IPS-NIHi7 (cell line): ENCODE measurements around the gene SPESP1.

Source experiments
- DNase-seq: peaks from one replicate; pipeline ENCODE4 v3.0.0; 2012; ENCODE audit warnings: mixed read lengths; ENCODE audit errors: extremely low spot score

SPESP1 gene

GRCh38 chr15:68930268-68931022 lies at the start of gene SPESP1:
Gene SPESP1, plus strand, starts transcription at chr15:68930525. Its CDS starts 129 bp downstream, at chr15:68930654.
- DNase-seq = no peak

GRCh38 chr15:68885070-68885469 lies 45.3 kb upstream of the SPESP1 start:
- DNase-seq = peak; percentile 30

GRCh38 chr15:68887120-68887519 lies 43.2 kb upstream of the SPESP1 start:
- no peak for DNase-seq

GRCh38 chr15:68887819-68888218 lies 42.5 kb upstream of the SPESP1 start:
- DNase-seq = no peak

GRCh38 chr15:68888419-68888818 lies 41.9 kb upstream of the SPESP1 start:
- DNase-seq = peak; percentile 67

- no peak for DNase-seq
Measured at GRCh38 chr15:68894208-68894607, 36.1 kb upstream of the SPESP1 start.

- no peak for DNase-seq
Measured at GRCh38 chr15:68896178-68896577, 34.1 kb upstream of the SPESP1 start.

- DNase-seq = no peak
Measured at GRCh38 chr15:68897016-68897415, 33.3 kb upstream of the SPESP1 start.

- no peak for DNase-seq
Measured at GRCh38 chr15:68900027-68900426, 30.3 kb upstream of the SPESP1 start.

- no peak for DNase-seq
Measured at GRCh38 chr15:68907396-68907923, 22.9 kb upstream of the SPESP1 start.

- no peak for DNase-seq
Measured at GRCh38 chr15:68909601-68910100, 20.7 kb upstream of the SPESP1 start.

- no peak for DNase-seq
Measured at GRCh38 chr15:68910341-68910740, 20.0 kb upstream of the SPESP1 start.

GRCh38 chr15:68910816-68911215 lies 19.5 kb upstream of the SPESP1 start:
- no peak for DNase-seq

- no peak for DNase-seq
Measured at GRCh38 chr15:68921926-68922325, 8.4 kb upstream of the SPESP1 start.

- peak; percentile 92 for DNase-seq
Measured at GRCh38 chr15:68924866-68925560, 5.3 kb upstream of the SPESP1 start.

- no peak for DNase-seq
Measured at GRCh38 chr15:68933001-68933400, 2.7 kb downstream of the SPESP1 start.

- no peak for DNase-seq
Measured at GRCh38 chr15:68934341-68934740, 4.0 kb downstream of the SPESP1 start.

GRCh38 chr15:68935400-68935937 lies 5.1 kb downstream of the SPESP1 start:
- DNase-seq = no peak

GRCh38 chr15:68939501-68939900 lies 9.2 kb downstream of the SPESP1 start:
- no peak for DNase-seq

- DNase-seq = no peak
Measured at GRCh38 chr15:68951813-68952212, 21.5 kb downstream of the SPESP1 start.

GRCh38 chr15:68957696-68958095 lies 27.4 kb downstream of the SPESP1 start:
- DNase-seq = no peak

GRCh38 chr15:68958597-68958996 lies 28.3 kb downstream of the SPESP1 start:
- DNase-seq = no peak

GRCh38 chr15:68962465-68962864 lies 32.1 kb downstream of the SPESP1 start:
- no peak for DNase-seq
